Fibroblast of lung (primary cell): ENCODE measurements around the gene ATP2B1.

Experiments used
- EZH2 ChIP-seq: IDR thresholded peaks from 2 replicates; pipeline ENCODE4 v1.5.1; 2012; ENCODE audit warnings: low read length, control low read depth, mild to moderate bottlenecking; ENCODE audit errors: missing control alignments
- TF ChIP-seq, protein P1 (sequence below), 2 donors: IDR thresholded peaks in 1 of 2; conservative IDR thresholded peaks in 1 of 2; 1 replicate in 1 of 2; 2 replicates in 1 of 2; pipeline ENCODE4 v1.5.1; 2011 to 2012; ENCODE audit warnings: low read length in 2 of 2, control low read depth in 1 of 2, inconsistent platforms in 1 of 2, low read depth in 1 of 2, mild to moderate bottlenecking in 1 of 2

- TF ChIP-seq, protein P1, sequence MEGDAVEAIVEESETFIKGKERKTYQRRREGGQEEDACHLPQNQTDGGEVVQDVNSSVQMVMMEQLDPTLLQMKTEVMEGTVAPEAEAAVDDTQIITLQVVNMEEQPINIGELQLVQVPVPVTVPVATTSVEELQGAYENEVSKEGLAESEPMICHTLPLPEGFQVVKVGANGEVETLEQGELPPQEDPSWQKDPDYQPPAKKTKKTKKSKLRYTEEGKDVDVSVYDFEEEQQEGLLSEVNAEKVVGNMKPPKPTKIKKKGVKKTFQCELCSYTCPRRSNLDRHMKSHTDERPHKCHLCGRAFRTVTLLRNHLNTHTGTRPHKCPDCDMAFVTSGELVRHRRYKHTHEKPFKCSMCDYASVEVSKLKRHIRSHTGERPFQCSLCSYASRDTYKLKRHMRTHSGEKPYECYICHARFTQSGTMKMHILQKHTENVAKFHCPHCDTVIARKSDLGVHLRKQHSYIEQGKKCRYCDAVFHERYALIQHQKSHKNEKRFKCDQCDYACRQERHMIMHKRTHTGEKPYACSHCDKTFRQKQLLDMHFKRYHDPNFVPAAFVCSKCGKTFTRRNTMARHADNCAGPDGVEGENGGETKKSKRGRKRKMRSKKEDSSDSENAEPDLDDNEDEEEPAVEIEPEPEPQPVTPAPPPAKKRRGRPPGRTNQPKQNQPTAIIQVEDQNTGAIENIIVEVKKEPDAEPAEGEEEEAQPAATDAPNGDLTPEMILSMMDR (conservative IDR thresholded peaks at IDR 0.05 in 1 of 2, IDR thresholded peaks at IDR 0.05 in 1 of 2; ENCODE audit: low read depth in 1 of 2, low read length in 2 of 2): no peak
- no peak for TF ChIP-seq EZH2
Measured at GRCh38 chr12:89697296-89697695, 11.3 kb downstream of the ATP2B1 start.
